ENCODE results near the gene CAVIN3. TPM values are rescaled to one million over a fixed set of nuclear protein-coding genes. Genes with fewer than 3 reads are reported as not detected.

The CAVIN3 gene
- total RNA-seq, 1 donor = 314 TPM

DNA sequence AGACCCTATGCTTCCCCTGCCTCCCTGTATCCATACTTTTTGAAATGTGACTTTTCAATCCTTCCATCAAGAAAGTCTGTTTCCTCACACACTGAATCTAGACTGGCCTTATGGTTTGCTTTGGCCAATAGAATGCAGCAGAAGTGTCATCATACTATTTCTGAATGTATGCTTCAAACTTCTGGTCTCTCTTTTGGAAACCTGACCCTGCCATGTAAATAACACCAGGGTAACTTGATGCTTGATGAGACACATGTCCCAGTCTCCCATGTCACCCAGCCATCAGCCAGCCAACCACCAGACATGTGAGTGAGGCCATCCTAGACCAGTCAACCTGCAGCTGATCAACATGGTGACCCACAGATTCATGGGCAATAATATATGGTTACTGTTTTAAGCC is 29.7 kb upstream of the CAVIN3 start:
- Histone ChIP-seq H3K79me2 (ENCODE audit: insufficient read depth, low read length) (no peaks in the 10 kb centered on the region), H3K36me3 (ENCODE audit: insufficient read depth, low read length) (no peaks in the 10 kb centered on the region), H3K27me3 (ENCODE audit: insufficient read depth, low read length) (no peaks in the 10 kb centered on the region), H3K9me3 (ENCODE audit: low read depth, low read length) (no peaks in the 10 kb centered on the region), H3K4me2 (ENCODE audit: insufficient read depth, low read length) (no peak overlapping the region), H3K4me1 (ENCODE audit: insufficient read depth, low read length) (peaks cover 9% of the 10 kb centered on the region), H3K27ac (ENCODE audit: low read depth, low read length) (no peak overlapping the region), H2AFZ (ENCODE audit: low read length) (no peak overlapping the region), H4K20me1 (ENCODE audit: insufficient read depth, low read length) (no peaks in the 10 kb centered on the region), H3K4me3 (ENCODE audit: insufficient read depth, low read length) (no peak overlapping the region)
- TF ChIP-seq, protein P1, sequence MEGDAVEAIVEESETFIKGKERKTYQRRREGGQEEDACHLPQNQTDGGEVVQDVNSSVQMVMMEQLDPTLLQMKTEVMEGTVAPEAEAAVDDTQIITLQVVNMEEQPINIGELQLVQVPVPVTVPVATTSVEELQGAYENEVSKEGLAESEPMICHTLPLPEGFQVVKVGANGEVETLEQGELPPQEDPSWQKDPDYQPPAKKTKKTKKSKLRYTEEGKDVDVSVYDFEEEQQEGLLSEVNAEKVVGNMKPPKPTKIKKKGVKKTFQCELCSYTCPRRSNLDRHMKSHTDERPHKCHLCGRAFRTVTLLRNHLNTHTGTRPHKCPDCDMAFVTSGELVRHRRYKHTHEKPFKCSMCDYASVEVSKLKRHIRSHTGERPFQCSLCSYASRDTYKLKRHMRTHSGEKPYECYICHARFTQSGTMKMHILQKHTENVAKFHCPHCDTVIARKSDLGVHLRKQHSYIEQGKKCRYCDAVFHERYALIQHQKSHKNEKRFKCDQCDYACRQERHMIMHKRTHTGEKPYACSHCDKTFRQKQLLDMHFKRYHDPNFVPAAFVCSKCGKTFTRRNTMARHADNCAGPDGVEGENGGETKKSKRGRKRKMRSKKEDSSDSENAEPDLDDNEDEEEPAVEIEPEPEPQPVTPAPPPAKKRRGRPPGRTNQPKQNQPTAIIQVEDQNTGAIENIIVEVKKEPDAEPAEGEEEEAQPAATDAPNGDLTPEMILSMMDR (IDR thresholded peaks at IDR 0.05; ENCODE audit: extremely low read depth, low read depth, low read length) = no peak
- no peak for DNase-seq (ENCODE audit: insufficient read length, low spot score, missing footprints)

GRCh38 chr11:6345366-6345765 is 25.1 kb upstream of the CAVIN3 start:
- Histone ChIP-seq H3K4me1 (ENCODE audit: insufficient read depth, low read length) (no peaks in the 10 kb centered on the region), H3K36me3 (ENCODE audit: insufficient read depth, low read length) (no peaks in the 10 kb centered on the region), H3K79me2 (ENCODE audit: insufficient read depth, low read length) (no peaks in the 10 kb centered on the region), H2AFZ (ENCODE audit: low read length) (no peak overlapping the region), H4K20me1 (ENCODE audit: insufficient read depth, low read length) (no peaks in the 10 kb centered on the region), H3K27ac (ENCODE audit: low read depth, low read length) (no peak overlapping the region), H3K4me3 (ENCODE audit: insufficient read depth, low read length) (no peak overlapping the region), H3K4me2 (ENCODE audit: insufficient read depth, low read length) (no peak overlapping the region), H3K27me3 (ENCODE audit: insufficient read depth, low read length) (no peaks in the 10 kb centered on the region), H3K9me3 (ENCODE audit: low read depth, low read length) (no peaks in the 10 kb centered on the region)
- no peak for DNase-seq (ENCODE audit: insufficient read length, low spot score, missing footprints)
- TF ChIP-seq, protein P1 (IDR thresholded peaks at IDR 0.05; ENCODE audit: extremely low read depth, low read depth, low read length) = no peak

GRCh38 chr11:6336293-6336692 is 16.0 kb upstream of the CAVIN3 start:
- H3K27me3 ChIP-seq (ENCODE audit: insufficient read depth, low read length) = no peaks in the 10 kb centered on the region
- H3K79me2 ChIP-seq (ENCODE audit: insufficient read depth, low read length) = no peaks in the 10 kb centered on the region
- no peaks in the 10 kb centered on the region for H4K20me1 ChIP-seq (ENCODE audit: insufficient read depth, low read length)
- H3K9me3 ChIP-seq (ENCODE audit: low read depth, low read length) = no peaks in the 10 kb centered on the region
- no peaks in the 10 kb centered on the region for H3K36me3 ChIP-seq (ENCODE audit: insufficient read depth, low read length)
- no peak for DNase-seq (ENCODE audit: insufficient read length, low spot score, missing footprints)
- TF ChIP-seq, protein P1 (IDR thresholded peaks at IDR 0.05; ENCODE audit: extremely low read depth, low read depth, low read length) = no peak
- peaks cover 21% of the 10 kb centered on the region for H3K4me1 ChIP-seq (ENCODE audit: insufficient read depth, low read length)
- H3K4me2 ChIP-seq (ENCODE audit: insufficient read depth, low read length) = no peak overlapping the region
- no peak overlapping the region for H3K4me3 ChIP-seq (ENCODE audit: insufficient read depth, low read length)
- no peak overlapping the region for H3K27ac ChIP-seq (ENCODE audit: low read depth, low read length)
- H2AFZ ChIP-seq (ENCODE audit: low read length) = no peak overlapping the region

- H3K27me3 ChIP-seq (ENCODE audit: insufficient read depth, low read length) = no peaks in the 10 kb centered on the region
- TF ChIP-seq, protein P1 (IDR thresholded peaks at IDR 0.05; ENCODE audit: extremely low read depth, low read depth, low read length) = no peak
- H3K4me3 ChIP-seq (ENCODE audit: insufficient read depth, low read length) = no peak overlapping the region
- no peaks in the 10 kb centered on the region for H3K79me2 ChIP-seq (ENCODE audit: insufficient read depth, low read length)
- H3K4me1 ChIP-seq (ENCODE audit: insufficient read depth, low read length) = peaks cover 21% of the 10 kb centered on the region
- H3K27ac ChIP-seq (ENCODE audit: low read depth, low read length) = no peak overlapping the region
- no peaks in the 10 kb centered on the region for H4K20me1 ChIP-seq (ENCODE audit: insufficient read depth, low read length)
- no peak overlapping the region for H2AFZ ChIP-seq (ENCODE audit: low read length)
- no peak for DNase-seq (ENCODE audit: insufficient read length, low spot score, missing footprints)
- H3K4me2 ChIP-seq (ENCODE audit: insufficient read depth, low read length) = no peak overlapping the region
- no peaks in the 10 kb centered on the region for H3K9me3 ChIP-seq (ENCODE audit: low read depth, low read length)
- H3K36me3 ChIP-seq (ENCODE audit: insufficient read depth, low read length) = no peaks in the 10 kb centered on the region
Observed at GRCh38 chr11:6334806-6335205, 14.5 kb upstream of the CAVIN3 start.
